NCI-H1417 treated with DMSO at 0.1 percent for 48 hours (cell line): Measurements from ENCODE around the gene LRP2BP.
"Not testable (repeated sequence)": the region's sequence is repeated elsewhere in the genome, so short reads cannot be mapped to it uniquely, and the experiment has no call there.

Source experiments
- DNase-seq: peaks from one replicate; lab custom pipeline; 2025; lab: John Stamatoyannopoulos, UW

Gene LRP2BP

DNA sequence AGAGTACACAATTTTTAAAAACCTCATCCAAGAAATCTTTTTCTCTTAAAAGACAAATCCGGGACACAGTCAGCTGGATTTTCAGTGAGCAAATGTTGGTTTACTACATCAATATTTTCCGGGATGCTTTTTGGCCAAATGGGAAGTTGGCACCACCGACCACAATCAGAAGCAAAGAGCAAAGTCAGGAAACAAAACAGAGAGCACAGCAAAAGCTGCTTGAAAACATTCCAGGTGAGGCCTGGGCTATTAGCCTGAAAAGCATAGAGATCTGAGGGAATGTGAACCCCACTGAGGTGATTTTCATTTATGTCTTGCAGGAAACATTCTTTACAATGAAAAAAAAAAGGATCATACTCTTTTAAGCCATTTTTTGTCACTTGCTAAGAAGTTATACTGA is 33.9 kb downstream of the LRP2BP start:
- DNase-seq, result no peak

GRCh38 chr4:185359767-185360446 is 35.8 kb downstream of the LRP2BP start:
- no peak for DNase-seq

- DNase-seq, result no peak
These were observed 36.8 kb downstream of the LRP2BP start for GRCh38 chr4:185358959-185359358.

DNA sequence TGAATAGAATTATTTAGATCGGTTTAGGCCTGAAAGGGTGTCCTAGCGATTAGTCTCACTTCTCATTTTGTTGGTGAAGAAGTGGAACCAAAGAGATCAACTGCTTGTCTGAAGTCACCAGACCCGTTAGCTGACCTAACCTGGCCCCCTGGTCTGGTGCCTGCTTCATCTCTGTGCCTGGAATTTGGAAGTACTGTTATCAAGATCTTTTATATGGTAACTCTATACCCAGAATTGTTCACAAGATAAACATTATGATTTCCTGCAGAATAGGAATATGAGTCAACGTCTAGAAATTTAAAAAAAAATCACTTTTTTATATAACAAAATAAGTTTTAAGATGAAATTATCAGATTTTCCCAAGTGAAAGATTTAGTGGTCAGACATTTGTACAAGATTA is 37.2 kb downstream of the LRP2BP start:
- no peak for DNase-seq

- DNase-seq, result no peak
These were observed 37.8 kb downstream of the LRP2BP start for GRCh38 chr4:185357733-185358440.

GRCh38 chr4:185357211-185357610 is 38.5 kb downstream of the LRP2BP start:
- no peak for DNase-seq

- no peak for DNase-seq
These were observed 43.0 kb downstream of the LRP2BP start for GRCh38 chr4:185352741-185353140.

DNA sequence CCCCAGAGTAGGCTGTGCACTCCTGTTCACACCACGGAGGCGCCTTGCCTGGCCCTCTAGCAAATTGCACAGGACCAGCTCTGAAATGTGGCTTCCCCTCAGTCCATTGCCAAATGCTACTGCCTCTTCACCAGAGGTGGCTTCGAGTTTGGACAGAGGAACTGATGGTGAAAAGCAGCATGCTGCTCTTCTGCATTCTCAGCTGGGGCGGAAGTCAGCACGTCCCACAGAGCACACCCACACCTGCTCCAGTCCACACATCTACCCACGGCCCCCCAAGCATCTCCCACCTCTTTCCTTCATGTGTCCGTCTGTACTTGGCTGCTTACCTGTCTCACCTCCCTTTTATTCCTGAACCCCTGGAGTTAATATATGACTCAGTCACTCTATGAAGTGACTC is 43.5 kb downstream of the LRP2BP start:
- DNase-seq, result no peak

GRCh38 chr4:185351691-185352090 is 44.0 kb downstream of the LRP2BP start:
- no peak for DNase-seq

DNA sequence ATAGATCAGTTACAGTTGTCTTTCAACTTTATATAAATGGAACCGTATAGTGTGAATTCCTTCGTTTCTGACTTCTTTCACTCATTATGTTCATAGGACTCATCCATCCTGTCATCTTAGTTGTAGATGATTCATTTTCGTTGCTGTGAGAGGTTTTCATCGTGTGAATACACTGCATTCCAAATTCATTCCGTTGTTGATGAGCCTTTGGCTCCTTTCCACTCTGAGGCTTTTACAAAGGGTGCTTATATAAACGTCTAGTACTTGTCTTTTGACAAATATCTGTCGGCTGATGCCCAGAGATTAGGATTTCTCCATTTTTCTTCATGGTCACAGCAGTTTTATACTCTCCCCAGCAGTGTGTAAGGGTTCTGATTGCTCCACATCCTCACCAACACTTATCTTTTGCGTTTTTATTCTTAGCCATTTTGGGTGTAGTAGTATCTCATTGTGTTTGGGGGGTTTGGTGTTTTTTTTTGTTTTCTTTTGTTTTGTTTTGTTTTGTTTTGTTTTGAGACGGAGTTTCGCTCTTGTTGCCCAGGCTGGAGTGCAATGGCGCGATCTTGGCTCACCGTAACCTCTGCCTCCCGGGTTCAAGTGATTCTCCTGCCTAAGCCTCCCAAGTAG is 48.6 kb downstream of the LRP2BP start:
- DNase-seq, result no peak

- no peak for DNase-seq
These were observed 50.8 kb downstream of the LRP2BP start for GRCh38 chr4:185344743-185345538.

- no peak for DNase-seq
These were observed 51.8 kb downstream of the LRP2BP start for GRCh38 chr4:185343726-185344581.

DNA sequence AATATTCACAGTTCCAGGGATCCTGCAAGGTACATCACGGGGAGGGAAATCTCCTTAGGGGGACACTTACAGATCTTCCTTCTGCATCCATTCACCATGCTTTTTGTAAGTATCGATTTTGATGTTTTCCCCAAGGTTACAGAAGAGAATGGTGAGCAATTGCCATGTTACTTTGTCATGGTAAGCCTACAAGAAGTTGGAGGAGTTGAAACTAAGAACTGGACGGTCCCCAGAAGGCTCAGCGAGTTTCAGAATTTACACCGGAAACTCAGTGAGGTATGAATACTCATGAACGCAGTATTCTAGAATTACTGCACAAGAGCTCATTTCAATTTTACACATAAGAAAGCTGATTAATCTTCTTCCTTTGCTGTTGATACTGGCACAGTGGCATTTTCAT is 53.9 kb downstream of the LRP2BP start:
- DNase-seq, result no peak

- DNase-seq, result no peak
These were observed 54.3 kb downstream of the LRP2BP start for GRCh38 chr4:185341377-185341776.

GRCh38 chr4:185339941-185340340 is 55.8 kb downstream of the LRP2BP start:
- no peak for DNase-seq

DNA sequence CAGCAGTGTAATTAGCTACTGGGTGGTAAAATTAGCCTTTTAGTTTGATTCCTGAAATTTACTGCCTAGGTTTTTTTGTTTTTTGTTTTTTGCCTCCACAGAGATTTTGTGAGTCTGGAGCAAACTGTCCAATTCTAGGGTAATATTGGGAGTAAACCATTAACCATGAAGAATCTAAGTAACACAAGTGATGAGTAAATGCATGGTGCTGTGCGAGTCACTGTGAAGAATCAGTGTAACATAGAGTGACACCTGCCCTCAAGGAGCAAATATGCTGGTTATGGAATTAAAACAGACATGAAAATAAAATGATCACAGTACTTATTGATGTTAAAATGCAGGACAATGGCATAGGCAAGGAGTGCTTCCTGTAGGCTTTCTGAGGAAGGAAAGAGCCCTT is 60.1 kb downstream of the LRP2BP start:
- DNase-seq, result no peak

DNA sequence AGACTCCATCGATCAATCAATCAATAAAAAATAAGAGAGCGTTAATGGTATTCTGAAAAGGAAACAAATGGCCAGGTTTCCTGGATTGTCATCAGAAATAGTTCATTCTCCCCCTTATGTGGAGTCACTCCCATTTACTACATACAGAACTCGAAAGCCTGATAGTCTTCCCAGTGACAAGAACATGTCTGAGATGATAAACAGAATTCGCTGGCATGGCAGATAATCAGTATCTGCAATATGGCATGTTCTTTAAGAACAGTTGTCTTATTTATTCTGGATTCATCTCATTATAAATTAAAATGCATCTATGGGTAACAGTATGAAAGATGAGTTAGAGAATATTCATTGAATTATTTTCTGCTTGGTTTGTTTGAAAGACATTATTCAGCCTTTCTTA is 61.4 kb downstream of the LRP2BP start:
- DNase-seq, result no peak

GRCh38 chr4:185332575-185333464 is 62.9 kb downstream of the LRP2BP start:
- DNase-seq, result no peak

- DNase-seq, result not testable (repeated sequence)
These were observed 65.7 kb downstream of the LRP2BP start for GRCh38 chr4:185329879-185330510.

- DNase-seq, result no peak
These were observed 67.1 kb downstream of the LRP2BP start for GRCh38 chr4:185328586-185328985.
